ENCODE data around the gene PEX7.
"Not testable (repeated sequence)": the region's sequence is repeated elsewhere in the genome, so short reads cannot be mapped to it uniquely, and the experiment has no call there.

Gene PEX7

GRCh38 chr6:136812174-136812573 is 10.2 kb upstream of the PEX7 start:
- no peak for TF ChIP-seq CTCF (conservative IDR thresholded peaks at IDR 0.05; ENCODE audit: control insufficient read depth, insufficient read depth, low read depth, low read length)
- DNase-seq (ENCODE audit: low read depth), result no peak
- no peak overlapping the region for H3K4me3 ChIP-seq (ENCODE audit: control insufficient read depth, low read depth, low read length)

- H3K4me3 ChIP-seq (ENCODE audit: control insufficient read depth, low read depth, low read length); DNase-seq (ENCODE audit: low read depth): not testable (repeated sequence)
These were observed 6.8 kb upstream of the PEX7 start for GRCh38 chr6:136815608-136816007.

GRCh38 chr6:136816656-136817055 is 5.7 kb upstream of the PEX7 start:
- no peak overlapping the region for H3K4me3 ChIP-seq (ENCODE audit: control insufficient read depth, low read depth, low read length)
- TF ChIP-seq CTCF (conservative IDR thresholded peaks at IDR 0.05; ENCODE audit: control insufficient read depth, insufficient read depth, low read depth, low read length), result no peak
- no peak for DNase-seq (ENCODE audit: low read depth)

- TF ChIP-seq CTCF (conservative IDR thresholded peaks at IDR 0.05; ENCODE audit: control insufficient read depth, insufficient read depth, low read depth, low read length), result no peak
- no peak overlapping the region for H3K4me3 ChIP-seq (ENCODE audit: control insufficient read depth, low read depth, low read length)
- no peak for DNase-seq (ENCODE audit: low read depth)
These were observed 1.8 kb upstream of the PEX7 start for GRCh38 chr6:136820561-136820960.

GRCh38 chr6:136822046-136822375 is 381 bp upstream of the PEX7 start:
- TF ChIP-seq CTCF (conservative IDR thresholded peaks at IDR 0.05; ENCODE audit: control insufficient read depth, insufficient read depth, low read depth, low read length), result no peak
- peak overlapping the region; percentile 42 for H3K4me3 ChIP-seq (ENCODE audit: control insufficient read depth, low read depth, low read length)
- DNase-seq (ENCODE audit: low read depth), result peak; percentile 56

GRCh38 chr6:136823128-136823660 is 802 bp downstream of the PEX7 start:
- peak overlapping the region; percentile 42 for H3K4me3 ChIP-seq (ENCODE audit: control insufficient read depth, low read depth, low read length)
- DNase-seq (ENCODE audit: low read depth), result no peak
- no peak for TF ChIP-seq CTCF (conservative IDR thresholded peaks at IDR 0.05; ENCODE audit: control insufficient read depth, insufficient read depth, low read depth, low read length)

GRCh38 chr6:136826216-136826615 is 3.8 kb downstream of the PEX7 start:
- DNase-seq (ENCODE audit: low read depth), result no peak
- no peak overlapping the region for H3K4me3 ChIP-seq (ENCODE audit: control insufficient read depth, low read depth, low read length)
- no peak for TF ChIP-seq CTCF (conservative IDR thresholded peaks at IDR 0.05; ENCODE audit: control insufficient read depth, insufficient read depth, low read depth, low read length)
